ENCODE results near the gene TOR2A.

The TOR2A gene

DNA sequence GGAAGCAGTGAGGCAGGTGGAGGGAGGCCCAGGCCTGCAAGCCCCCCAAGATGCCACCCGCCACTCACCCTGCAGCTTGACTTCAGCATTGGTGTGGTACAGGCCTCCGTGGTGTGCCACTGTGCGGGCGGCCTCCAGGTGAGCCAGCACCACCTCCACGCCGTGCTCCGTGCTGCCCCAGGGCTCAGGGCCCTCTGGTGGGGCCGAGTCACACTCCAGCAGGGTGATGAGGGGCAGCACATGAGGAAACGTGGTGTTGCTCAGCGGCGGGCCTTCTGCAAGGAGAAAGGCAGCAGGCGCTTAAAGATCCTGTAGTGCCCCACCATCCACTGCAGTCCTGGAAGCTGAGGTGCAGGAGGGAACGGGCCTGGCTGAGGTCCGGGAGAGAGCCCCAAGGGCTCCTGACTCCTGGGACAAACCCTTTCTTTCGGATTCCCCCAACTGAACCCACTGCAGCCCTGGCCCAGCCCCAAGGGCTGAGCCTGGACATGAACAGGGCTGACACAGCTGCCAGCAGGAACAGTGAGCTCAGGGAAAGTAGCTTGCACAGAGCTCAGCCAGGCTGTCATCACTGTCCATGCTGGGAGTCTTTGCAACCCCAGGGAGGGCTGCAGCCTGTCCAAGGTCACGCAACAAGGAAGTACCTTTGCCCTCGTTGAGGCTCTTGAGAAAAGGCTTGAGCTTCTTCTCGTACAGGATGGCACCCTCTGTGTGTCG is 4.7 kb upstream of the TOR2A start:
- H3K9ac ChIP-seq (ENCODE audit: low read depth, low read length) = no peak overlapping the region
- WGBS = 88% methylated on average over 19 of the region's 19 CpGs
- H3K4me3 ChIP-seq (ENCODE audit: low read length) = no peak overlapping the region
- H3K4me1 ChIP-seq (ENCODE audit: insufficient read depth, low read length) = no peaks in the 10 kb centered on the region
- H3K9me3 ChIP-seq (ENCODE audit: insufficient read depth, low read depth, low read length) = no peaks in the 10 kb centered on the region
- no peaks in the 10 kb centered on the region for H3K36me3 ChIP-seq (ENCODE audit: insufficient read depth, low read length)
- peaks cover 4% of the 10 kb centered on the region; the same call in 1 of the 2 replicates for H3K27me3 ChIP-seq (ENCODE audit: insufficient read depth, low read length)
- H3K27ac ChIP-seq (ENCODE audit: low read depth, low read length) = no peak overlapping the region

DNA sequence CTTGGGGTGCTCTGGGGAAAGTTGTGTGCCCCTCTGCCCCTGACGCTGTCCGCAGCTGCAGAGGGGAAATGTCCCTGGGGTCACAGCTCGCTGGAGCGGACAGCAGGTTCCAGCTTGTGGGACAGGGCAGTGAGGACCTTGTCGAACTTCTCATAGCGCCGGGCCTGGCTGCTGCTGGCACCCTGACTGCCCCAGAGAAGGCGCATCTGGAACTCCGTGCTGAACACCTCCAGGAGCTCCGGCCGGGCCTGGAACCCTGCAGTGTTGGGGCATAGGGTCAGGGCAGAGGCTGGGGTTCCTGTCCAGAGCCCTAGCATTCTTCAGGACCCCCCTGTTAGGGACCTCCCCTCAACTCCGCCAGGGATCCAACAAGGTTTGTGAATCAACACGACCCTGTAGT is 3.6 kb upstream of the TOR2A start:
- H3K27me3 ChIP-seq (ENCODE audit: insufficient read depth, low read length) = peaks cover 4% of the 10 kb centered on the region; the same call in 1 of the 2 replicates
- H3K4me1 ChIP-seq (ENCODE audit: insufficient read depth, low read length) = peaks cover 3% of the 10 kb centered on the region
- no peak overlapping the region for H3K9ac ChIP-seq (ENCODE audit: low read depth, low read length)
- no peaks in the 10 kb centered on the region for H3K36me3 ChIP-seq (ENCODE audit: insufficient read depth, low read length)
- no peak overlapping the region for H3K27ac ChIP-seq (ENCODE audit: low read depth, low read length)
- 93% methylated on average over 12 of the region's 13 CpGs for WGBS
- no peak overlapping the region for H3K4me3 ChIP-seq (ENCODE audit: low read length)
- no peaks in the 10 kb centered on the region for H3K9me3 ChIP-seq (ENCODE audit: insufficient read depth, low read depth, low read length)

GRCh38 chr9:127735530-127736185 is 564 bp upstream of the TOR2A start:
- Histone ChIP-seq H3K9me3 (ENCODE audit: insufficient read depth, low read depth, low read length) (no peaks in the 10 kb centered on the region), H3K36me3 (ENCODE audit: insufficient read depth, low read length) (no peaks in the 10 kb centered on the region), H3K27me3 (ENCODE audit: insufficient read depth, low read length) (no peaks in the 10 kb centered on the region), H3K4me3 (ENCODE audit: low read length) (peak overlapping the region; percentile 13; the same call in 1 of the 2 replicates), H3K9ac (ENCODE audit: low read depth, low read length) (0 out of 2 replicates have a peak overlapping the region, but pooled peaks have one; percentile 11), H3K27ac (ENCODE audit: low read depth, low read length) (no peak overlapping the region), H3K4me1 (ENCODE audit: insufficient read depth, low read length) (peaks cover 3% of the 10 kb centered on the region)
- WGBS = 40% methylated on average over 15 of the region's 15 CpGs

GRCh38 chr9:127734247-127734746 is 797 bp downstream of the TOR2A start:
- peaks cover 3% of the 10 kb centered on the region for H3K4me1 ChIP-seq (ENCODE audit: insufficient read depth, low read length)
- H3K4me3 ChIP-seq (ENCODE audit: low read length) = peak overlapping the region; percentile 75
- peak overlapping the region; percentile 28; the same call in 1 of the 2 replicates for H3K9ac ChIP-seq (ENCODE audit: low read depth, low read length)
- no peaks in the 10 kb centered on the region for H3K9me3 ChIP-seq (ENCODE audit: insufficient read depth, low read depth, low read length)
- no peak overlapping the region for H3K27ac ChIP-seq (ENCODE audit: low read depth, low read length)
- H3K36me3 ChIP-seq (ENCODE audit: insufficient read depth, low read length) = no peaks in the 10 kb centered on the region
- no peaks in the 10 kb centered on the region for H3K27me3 ChIP-seq (ENCODE audit: insufficient read depth, low read length)
- 61% methylated on average over 22 of the region's 22 CpGs for WGBS

DNA sequence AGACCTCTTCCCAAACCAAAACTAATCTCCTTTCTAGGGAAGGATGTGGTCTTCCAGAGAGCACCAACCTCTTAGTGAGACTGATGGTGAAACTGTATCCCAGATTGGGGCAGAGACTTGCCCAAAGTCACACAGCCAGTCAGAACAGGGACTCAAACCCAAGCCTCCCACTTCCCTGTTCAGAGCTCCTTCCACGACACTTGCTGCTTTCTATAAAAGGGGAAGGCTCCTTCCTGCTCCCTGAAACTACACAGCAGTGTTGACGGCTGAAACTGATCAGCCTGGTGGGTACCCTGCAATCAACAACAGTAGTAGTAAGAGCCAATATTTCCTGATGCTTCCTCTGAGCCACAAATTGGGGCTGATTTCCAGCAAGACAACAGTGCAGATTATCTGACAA is 1.5 kb downstream of the TOR2A start:
- H3K27me3 ChIP-seq (ENCODE audit: insufficient read depth, low read length) = no peaks in the 10 kb centered on the region
- H3K9ac ChIP-seq (ENCODE audit: low read depth, low read length) = no peak overlapping the region
- H3K4me1 ChIP-seq (ENCODE audit: insufficient read depth, low read length) = peaks cover 3% of the 10 kb centered on the region
- WGBS = 89% methylated on average over 2 of the region's 2 CpGs
- no peak overlapping the region for H3K27ac ChIP-seq (ENCODE audit: low read depth, low read length)
- H3K9me3 ChIP-seq (ENCODE audit: insufficient read depth, low read depth, low read length) = no peaks in the 10 kb centered on the region
- no peaks in the 10 kb centered on the region for H3K36me3 ChIP-seq (ENCODE audit: insufficient read depth, low read length)
- no peak overlapping the region for H3K4me3 ChIP-seq (ENCODE audit: low read length)

- Histone ChIP-seq H3K9me3 (ENCODE audit: insufficient read depth, low read depth, low read length) (no peaks in the 10 kb centered on the region), H3K4me3 (ENCODE audit: low read length) (no peak overlapping the region), H3K36me3 (ENCODE audit: insufficient read depth, low read length) (no peaks in the 10 kb centered on the region), H3K27me3 (ENCODE audit: insufficient read depth, low read length) (no peaks in the 10 kb centered on the region), H3K27ac (ENCODE audit: low read depth, low read length) (no peak overlapping the region), H3K4me1 (ENCODE audit: insufficient read depth, low read length) (peaks cover 3% of the 10 kb centered on the region), H3K9ac (ENCODE audit: low read depth, low read length) (no peak overlapping the region)
- WGBS = 96% methylated on average over 21 of the region's 21 CpGs
Observed at GRCh38 chr9:127732444-127732843, 2.6 kb downstream of the TOR2A start.

DNA sequence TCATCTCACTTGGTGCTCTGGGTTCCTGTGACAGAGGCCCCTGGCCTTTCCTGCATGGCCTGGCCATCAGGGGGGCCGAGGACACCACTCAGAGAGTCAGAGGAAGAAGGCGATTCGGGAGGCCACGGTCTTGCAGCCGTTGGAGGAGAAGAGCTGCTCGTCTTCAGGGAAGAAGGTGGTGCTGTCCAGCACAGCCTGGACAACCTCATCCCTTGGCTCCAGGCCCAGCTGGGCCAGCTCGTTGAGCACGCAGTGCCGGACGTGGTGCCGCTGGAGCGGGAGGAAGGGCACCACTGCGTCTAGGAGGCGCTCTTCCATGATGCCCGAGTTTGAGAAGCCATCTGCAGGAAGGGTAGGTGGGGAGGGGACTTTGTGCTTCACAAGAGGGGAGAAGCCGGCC is 3.2 kb downstream of the TOR2A start:
- H3K4me1 ChIP-seq (ENCODE audit: insufficient read depth, low read length) = peaks cover 3% of the 10 kb centered on the region
- WGBS = 89% methylated on average over 16 of the region's 16 CpGs

DNA sequence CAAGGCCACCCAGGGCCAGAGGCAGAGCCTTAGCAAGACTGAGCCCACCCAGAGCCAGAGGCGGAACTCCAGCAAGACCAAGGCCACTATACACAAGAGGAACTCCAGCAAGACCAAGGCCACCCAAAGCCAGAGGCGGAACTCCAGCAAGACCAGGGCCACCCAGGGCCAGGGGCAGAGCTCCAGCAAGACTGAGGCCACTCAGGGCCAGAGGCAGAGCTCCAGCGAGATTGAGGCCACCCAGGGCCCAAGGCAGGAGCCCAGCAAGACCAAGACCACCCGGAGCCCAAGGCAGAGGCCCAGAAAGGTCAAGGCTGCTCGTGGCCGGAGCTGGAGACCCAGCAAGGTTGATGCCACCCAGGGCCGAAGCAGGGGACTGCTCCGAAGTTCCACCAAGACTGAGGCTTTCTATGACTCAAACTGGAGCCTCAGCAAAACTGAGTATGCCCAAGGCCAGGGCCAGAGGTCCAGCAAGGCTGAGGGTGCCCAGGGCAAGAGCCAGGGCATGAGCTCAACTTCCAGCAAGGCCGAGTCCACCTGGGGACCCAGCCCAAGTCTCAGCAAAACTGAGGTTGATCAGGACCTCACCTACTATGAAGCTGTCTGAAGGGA is 4.2 kb downstream of the TOR2A start:
- Histone ChIP-seq H3K4me3 (ENCODE audit: low read length) (no peak overlapping the region), H3K9me3 (ENCODE audit: insufficient read depth, low read depth, low read length) (no peaks in the 10 kb centered on the region), H3K27ac (ENCODE audit: low read depth, low read length) (no peak overlapping the region), H3K36me3 (ENCODE audit: insufficient read depth, low read length) (no peaks in the 10 kb centered on the region), H3K27me3 (ENCODE audit: insufficient read depth, low read length) (no peaks in the 10 kb centered on the region), H3K9ac (ENCODE audit: low read depth, low read length) (no peak overlapping the region), H3K4me1 (ENCODE audit: insufficient read depth, low read length) (peaks cover 3% of the 10 kb centered on the region)
- WGBS = 91% methylated on average over 9 of the region's 9 CpGs

More for the DNA sequence above, 3.2 kb downstream of the TOR2A start:
- Histone ChIP-seq H3K36me3 (ENCODE audit: insufficient read depth, low read length) (no peaks in the 10 kb centered on the region), H3K27ac (ENCODE audit: low read depth, low read length) (no peak overlapping the region), H3K27me3 (ENCODE audit: insufficient read depth, low read length) (no peaks in the 10 kb centered on the region), H3K9me3 (ENCODE audit: insufficient read depth, low read depth, low read length) (no peaks in the 10 kb centered on the region), H3K4me3 (ENCODE audit: low read length) (no peak overlapping the region), H3K9ac (ENCODE audit: low read depth, low read length) (no peak overlapping the region)

GRCh38 chr9:127730262-127730661 is 4.8 kb downstream of the TOR2A start:
- WGBS = 91% methylated on average over 9 of the region's 9 CpGs

GRCh38 chr9:127729522-127730256 is 5.4 kb downstream of the TOR2A start:
- no peaks in the 10 kb centered on the region for H3K9me3 ChIP-seq (ENCODE audit: insufficient read depth, low read depth, low read length)
- 90% methylated on average over 18 of the region's 18 CpGs for WGBS
- peaks cover 3% of the 10 kb centered on the region for H3K4me1 ChIP-seq (ENCODE audit: insufficient read depth, low read length)

More at GRCh38 chr9:127730262-127730661, 4.8 kb downstream of the TOR2A start:
- no peak overlapping the region for H3K4me3 ChIP-seq (ENCODE audit: low read length)
- no peak overlapping the region for H3K27ac ChIP-seq (ENCODE audit: low read depth, low read length)
- H3K27me3 ChIP-seq (ENCODE audit: insufficient read depth, low read length) = no peaks in the 10 kb centered on the region
- H3K9me3 ChIP-seq (ENCODE audit: insufficient read depth, low read depth, low read length) = no peaks in the 10 kb centered on the region
- H3K4me1 ChIP-seq (ENCODE audit: insufficient read depth, low read length) = peaks cover 3% of the 10 kb centered on the region
- H3K9ac ChIP-seq (ENCODE audit: low read depth, low read length) = no peak overlapping the region
- no peaks in the 10 kb centered on the region for H3K36me3 ChIP-seq (ENCODE audit: insufficient read depth, low read length)

More at GRCh38 chr9:127729522-127730256, 5.4 kb downstream of the TOR2A start:
- Histone ChIP-seq H3K4me3 (ENCODE audit: low read length) (no peak overlapping the region), H3K27me3 (ENCODE audit: insufficient read depth, low read length) (no peaks in the 10 kb centered on the region), H3K27ac (ENCODE audit: low read depth, low read length) (no peak overlapping the region), H3K36me3 (ENCODE audit: insufficient read depth, low read length) (no peaks in the 10 kb centered on the region), H3K9ac (ENCODE audit: low read depth, low read length) (no peak overlapping the region)

Measured in HUES64 (cell line).